Activated CD4-positive, alpha-beta T cell treated with anti-CD3 and anti-CD28 coated beads, Interleukin-2, amount 10 ng/mL, durations not matched to agents 24 days and 14 days (primary cell): ENCODE data around the gene RNF111. TPM values are rescaled to one million over a fixed set of nuclear protein-coding genes. Genes with fewer than 3 reads are reported as not detected.
A peak's percentile ranks its signal among the peaks of the same experiment; 100 is the strongest.
"Not testable (repeated sequence)": the region's sequence is repeated elsewhere in the genome, so short reads cannot be mapped to it uniquely, and the experiment has no call there.

Experiments used
- DNase-seq: peaks from one replicate; pipeline ENCODE4 v3.0.0; 2022
- H3K27ac Mint-ChIP-seq: one replicate; pipeline ENCODE4 v1.8.0; 2022; ENCODE audit warnings: mild to moderate bottlenecking, mixed read lengths
- H3K27me3 Mint-ChIP-seq: one replicate; pipeline ENCODE4 v1.8.0; 2022; ENCODE audit warnings: mixed read lengths
- H3K36me3 Mint-ChIP-seq: one replicate; pipeline ENCODE4 v1.8.0; 2022; ENCODE audit warnings: low read depth, mild to moderate bottlenecking, mixed read lengths
- H3K4me1 Mint-ChIP-seq: one replicate; pipeline ENCODE4 v1.8.0; 2021; ENCODE audit warnings: mixed read lengths
- H3K4me3 Mint-ChIP-seq: one replicate; pipeline ENCODE4 v1.8.0; 2022; ENCODE audit warnings: mild to moderate bottlenecking, moderate library complexity, mixed read lengths
- H3K9me3 Mint-ChIP-seq: one replicate; pipeline ENCODE4 v1.8.0; 2021; ENCODE audit warnings: mixed read lengths
- intact Hi-C: fragments of 100-400 bp; cut with micrococcal nuclease; formaldehyde crosslinking; loops from one replicate; pipeline ENCODE4 v1.15.1; 2023
- total RNA-seq: library from RNA; stranded (reverse); gene quantifications from 2 replicates; pipeline ENCODE4 v1.2.3, GENCODE V29; 2022

RNF111 gene
- total RNA-seq, 1 donor from 2014 or later, result 32.9 TPM

- DNase-seq, result peak; percentile 67
- peak overlapping the region; percentile 8 for H3K4me3 Mint-ChIP-seq
Observed at GRCh38 chr15:59137566-59137965, 150.1 kb downstream of the RNF111 start.

GRCh38 chr15:59138243-59138642, 150.8 kb downstream of the RNF111 start:
- Mint-ChIP-seq H3K27ac (peak overlapping the region; percentile 73), H3K27me3 (no peaks in the 10 kb centered on the region), H3K4me3 (peak overlapping the region; percentile 8), H3K4me1 (peaks cover 42% of the 10 kb centered on the region), H3K36me3 (peaks cover 58% of the 10 kb centered on the region), H3K9me3 (no peaks in the 10 kb centered on the region)
- intact Hi-C loops, result loop anchor here (5.0 kb wide), 1 partner anchor 156 kb away; no protein-coding TSS in a partner anchor
- peak; percentile 84 for DNase-seq

More at GRCh38 chr15:59137566-59137965, 150.1 kb downstream of the RNF111 start:
- peaks cover 62% of the 10 kb centered on the region for H3K36me3 Mint-ChIP-seq
- H3K9me3 Mint-ChIP-seq, result no peaks in the 10 kb centered on the region
- H3K27me3 Mint-ChIP-seq, result no peaks in the 10 kb centered on the region
- intact Hi-C loops, result loop anchor here (5.0 kb wide), 1 partner anchor 155 kb away; no protein-coding TSS in a partner anchor
- H3K4me1 Mint-ChIP-seq, result peaks cover 42% of the 10 kb centered on the region
- peak overlapping the region; percentile 73 for H3K27ac Mint-ChIP-seq

GRCh38 chr15:59140422-59141226, 153.2 kb downstream of the RNF111 start:
- H3K9me3 Mint-ChIP-seq, result no peaks in the 10 kb centered on the region
- H3K4me3 Mint-ChIP-seq, result no peak overlapping the region
- H3K4me1 Mint-ChIP-seq, result peaks cover 42% of the 10 kb centered on the region
- DNase-seq, result no peak
- H3K27me3 Mint-ChIP-seq, result no peaks in the 10 kb centered on the region
- intact Hi-C loops, result no loop called here
- H3K36me3 Mint-ChIP-seq, result peaks cover 39% of the 10 kb centered on the region
- peak overlapping the region; percentile 78 for H3K27ac Mint-ChIP-seq

- no peak for DNase-seq
- H3K36me3 Mint-ChIP-seq, result peaks cover 29% of the 10 kb centered on the region
- no peaks in the 10 kb centered on the region for H3K9me3 Mint-ChIP-seq
- no peak overlapping the region for H3K27ac Mint-ChIP-seq
- no peak overlapping the region for H3K4me3 Mint-ChIP-seq
- H3K27me3 Mint-ChIP-seq, result no peaks in the 10 kb centered on the region
- peaks cover 26% of the 10 kb centered on the region for H3K4me1 Mint-ChIP-seq
- intact Hi-C loops, result no loop called here
Observed at GRCh38 chr15:59143281-59143680, 155.8 kb downstream of the RNF111 start.

- H3K27me3 Mint-ChIP-seq, H3K4me3 Mint-ChIP-seq, H3K9me3 Mint-ChIP-seq, H3K27ac Mint-ChIP-seq, DNase-seq, intact Hi-C loops: not testable (repeated sequence)
- H3K4me1 Mint-ChIP-seq, result peaks cover 15% of the 10 kb centered on the region
- H3K36me3 Mint-ChIP-seq, result peaks cover 26% of the 10 kb centered on the region
Observed at GRCh38 chr15:59144594-59144993, 157.1 kb downstream of the RNF111 start.

Other genes starting within 250 kb of the RNF111 start
- gene ADAM10, start 238.0 kb upstream of the RNF111 start, total RNA-seq, result 103 and 111 TPM in 2 replicates
- 10.1 and 10.9 TPM in 2 replicates for gene MINDY2, start 216.4 kb upstream of the RNF111 start, total RNA-seq
- gene SLTM, start 54.0 kb upstream of the RNF111 start, total RNA-seq, result 126 and 127 TPM in 2 replicates
- gene CCNB2, start 117.5 kb downstream of the RNF111 start, total RNA-seq, result 38.6 and 39.2 TPM in 2 replicates
- not detected in 2 replicates for gene LDHAL6B, start 219.2 kb downstream of the RNF111 start, total RNA-seq